SU-DHL-6 (cell line): ENCODE measurements around the gene CTRB2.

Experiments used
- CTCF ChIP-seq: fragments of 200-600 bp; sonication (generic); IDR thresholded peaks from one replicate; pipeline ENCODE4 v1.5.1; 2017; ENCODE audit warnings: antibody characterized with exemption, mild to moderate bottlenecking, low read length, moderate library complexity; ENCODE audit not compliant: insufficient read depth, poor library complexity, severe bottlenecking
- EZH2phosphoT487 ChIP-seq: fragments of 200-600 bp; sonication (generic), shearing (Covaris generic); conservative IDR thresholded peaks from 2 replicates; pipeline ENCODE4 v1.6.1; 2018; ENCODE audit warnings: mild to moderate bottlenecking, antibody characterized with exemption, low read length, moderate library complexity, mixed read lengths

DNA sequence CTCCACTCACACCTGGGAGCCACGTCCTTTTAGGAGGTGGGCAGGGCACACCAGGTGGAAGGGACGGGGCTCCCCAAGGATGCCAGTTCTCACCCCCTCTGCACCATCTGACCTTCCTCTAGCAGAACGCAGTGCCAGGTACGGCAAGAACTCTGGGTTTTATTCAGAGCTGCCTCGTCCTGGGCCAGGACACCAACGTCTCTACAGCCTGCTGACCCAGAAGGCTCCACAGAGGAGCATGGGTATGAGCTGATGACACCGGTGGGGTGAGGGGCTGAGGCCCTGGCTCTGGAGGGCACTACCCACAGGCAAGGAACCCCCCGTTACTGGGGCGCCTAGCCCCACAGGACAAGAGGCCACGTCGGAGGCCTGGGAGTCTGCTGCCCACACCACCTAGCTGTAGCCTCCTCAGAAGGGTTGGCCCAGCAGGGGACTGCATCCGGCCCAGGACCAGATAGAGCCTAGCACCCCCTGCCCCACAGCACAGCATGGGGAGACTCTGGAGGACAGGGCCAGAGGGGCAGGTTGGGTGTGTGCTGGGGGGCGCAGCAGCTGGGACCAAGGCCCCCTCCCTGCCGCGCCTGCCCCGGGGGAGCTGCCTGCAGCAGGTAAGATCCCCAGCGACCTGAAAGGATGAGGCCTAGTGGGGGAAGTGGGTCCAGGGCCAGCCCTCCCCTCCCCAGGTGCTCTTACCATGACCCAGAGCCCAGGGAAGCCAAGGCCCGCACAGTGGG is 30.6 kb upstream of the CTRB2 start:
- TF ChIP-seq EZH2phosphoT487 (no peak), CTCF (no peak)
